ENCODE measurements around the gene POC1A. TPM values are rescaled to one million over a fixed set of nuclear protein-coding genes. Genes with fewer than 3 reads are reported as not detected.

The POC1A gene
- total and polyA plus RNA-seq, 2 donors (not counting 3 experiments of a cell fraction or from before 2014, with no cell fraction given): 14.8 to 19.4 TPM

DNA sequence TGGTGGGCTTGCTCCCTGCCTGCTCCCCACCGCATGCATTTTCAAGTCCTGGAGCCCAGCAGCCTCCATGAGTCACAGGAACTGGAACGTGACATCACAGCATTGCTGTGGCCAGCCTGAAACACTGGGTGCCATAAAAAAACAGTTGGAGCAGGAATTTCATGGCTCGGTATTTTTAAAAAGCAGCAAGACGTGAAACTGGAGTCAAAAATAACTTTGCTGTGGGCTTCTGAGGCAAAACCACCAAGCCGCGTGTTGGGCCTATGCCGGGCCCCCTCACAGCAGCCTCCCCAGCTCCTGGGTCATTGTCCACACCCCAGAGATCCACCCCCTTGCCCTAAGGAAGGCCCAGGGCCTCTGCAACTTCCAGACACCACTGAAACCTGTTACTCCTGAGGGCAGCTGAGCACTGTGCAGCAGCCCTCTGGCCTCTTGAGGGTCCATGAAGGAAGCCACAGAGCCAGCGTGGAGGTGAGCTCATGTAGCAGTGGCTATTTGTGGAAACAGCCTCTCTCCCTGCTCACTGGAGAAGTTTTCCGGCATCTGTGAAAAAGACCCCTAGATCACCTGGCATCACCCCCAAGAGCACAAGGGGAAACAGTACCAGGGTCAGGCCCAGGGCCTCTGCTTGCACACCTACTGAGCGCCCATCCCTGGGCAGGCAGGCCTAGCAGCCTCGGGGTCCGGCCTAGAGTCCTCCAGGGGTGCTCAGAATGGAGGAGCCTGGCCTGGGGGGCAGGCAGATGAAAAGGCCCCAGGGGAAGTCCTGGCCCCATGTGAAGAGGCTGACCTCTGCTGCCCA is 63.9 kb downstream of the POC1A start:
- H3K4me1 ChIP-seq (ENCODE audit: control insufficient read depth, extremely low read depth, insufficient read depth, low read length): peaks cover 58% of the 10 kb centered on the region
- no peaks in the 10 kb centered on the region for H3K9me1 ChIP-seq (replicated peaks; ENCODE audit: control insufficient read depth, extremely low read depth, insufficient read depth, low read length)
- intact Hi-C loops (cut with micrococcal nuclease) (loop anchor here (1.0 to 2.0 kb wide), 2 partner anchors 30 to 33 kb away; no protein-coding TSS in a partner anchor), dilution Hi-C loops (cut with MboI; ENCODE audit: extremely low pct_ligation_motif_present, low sequenced_read_pairs) (no loop called here)
- TF ChIP-seq JUN (IDR thresholded peaks at IDR 0.05; ENCODE audit: borderline replicate concordance, insufficient read depth, insufficient read length, low read depth) (peak; percentile 52), POLR2AphosphoS5 (IDR thresholded peaks at IDR 0.05; ENCODE audit: insufficient read depth, low read depth, low read length) (peak; percentile 61), MYC (IDR thresholded peaks at IDR 0.05; ENCODE audit: low read depth, low read length) (peak; percentile 35), GATA2 (IDR thresholded peaks at IDR 0.05; ENCODE audit: insufficient read depth, insufficient read length, low read depth, low read length) (no peak), EZH2 (IDR thresholded peaks at IDR 0.05; ENCODE audit: borderline replicate concordance, low read depth, low read length, severe bottlenecking) (no peak), FOS (IDR thresholded peaks at IDR 0.05; ENCODE audit: borderline replicate concordance, insufficient read depth, low read length) (peak; percentile 88), POLR2A (IDR thresholded peaks at IDR 0.05; ENCODE audit: low read depth, low read length) (no peak)
- TF ChIP-seq, protein P1, sequence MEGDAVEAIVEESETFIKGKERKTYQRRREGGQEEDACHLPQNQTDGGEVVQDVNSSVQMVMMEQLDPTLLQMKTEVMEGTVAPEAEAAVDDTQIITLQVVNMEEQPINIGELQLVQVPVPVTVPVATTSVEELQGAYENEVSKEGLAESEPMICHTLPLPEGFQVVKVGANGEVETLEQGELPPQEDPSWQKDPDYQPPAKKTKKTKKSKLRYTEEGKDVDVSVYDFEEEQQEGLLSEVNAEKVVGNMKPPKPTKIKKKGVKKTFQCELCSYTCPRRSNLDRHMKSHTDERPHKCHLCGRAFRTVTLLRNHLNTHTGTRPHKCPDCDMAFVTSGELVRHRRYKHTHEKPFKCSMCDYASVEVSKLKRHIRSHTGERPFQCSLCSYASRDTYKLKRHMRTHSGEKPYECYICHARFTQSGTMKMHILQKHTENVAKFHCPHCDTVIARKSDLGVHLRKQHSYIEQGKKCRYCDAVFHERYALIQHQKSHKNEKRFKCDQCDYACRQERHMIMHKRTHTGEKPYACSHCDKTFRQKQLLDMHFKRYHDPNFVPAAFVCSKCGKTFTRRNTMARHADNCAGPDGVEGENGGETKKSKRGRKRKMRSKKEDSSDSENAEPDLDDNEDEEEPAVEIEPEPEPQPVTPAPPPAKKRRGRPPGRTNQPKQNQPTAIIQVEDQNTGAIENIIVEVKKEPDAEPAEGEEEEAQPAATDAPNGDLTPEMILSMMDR (IDR thresholded peaks at IDR 0.05; ENCODE audit: extremely low read depth in 1 of 2, insufficient read depth in 1 of 2, low read depth in 1 of 2, low read length in 2 of 2): no peak
- TF ChIP-seq, protein P2, sequence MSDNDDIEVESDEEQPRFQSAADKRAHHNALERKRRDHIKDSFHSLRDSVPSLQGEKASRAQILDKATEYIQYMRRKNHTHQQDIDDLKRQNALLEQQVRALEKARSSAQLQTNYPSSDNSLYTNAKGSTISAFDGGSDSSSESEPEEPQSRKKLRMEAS (IDR thresholded peaks at IDR 0.05; ENCODE audit: insufficient read depth, insufficient read length): no peak
- peak overlapping the region; percentile 41 for H3K4me2 ChIP-seq (ENCODE audit: insufficient read depth, low read length)
- no peak overlapping the region for H3K4me3 ChIP-seq (replicated peaks in 1 of 3; ENCODE audit: insufficient read depth in 1 of 3, low read depth in 1 of 3, low read length in 3 of 3)
- H3K79me2 ChIP-seq (ENCODE audit: control insufficient read depth, insufficient read depth, low read length): no peaks in the 10 kb centered on the region
- DNase-seq (ENCODE audit: low read depth, low spot score) (peak; percentile 79), FAIRE-seq (peak; percentile 97)
- H3K36me3 ChIP-seq (ENCODE audit: control insufficient read depth in 2 of 2, extremely low read depth in 1 of 2, insufficient read depth in 2 of 2, low read length in 2 of 2): no peaks in the 10 kb centered on the region
- H3K9me3 ChIP-seq (replicated peaks; ENCODE audit: control insufficient read depth, insufficient read depth, low read length): no peaks in the 10 kb centered on the region
- peak overlapping the region; percentile 77 for H2AFZ ChIP-seq (ENCODE audit: low read depth, low read length)
- H3K27ac ChIP-seq (ENCODE audit: insufficient read depth, low read depth, low read length): peak overlapping the region; percentile 96
- ChIA-PET POLR2A (no interaction called here), CTCF (interaction anchor here (0.9 to 1.7 kb wide), 4 partner anchors 15 to 37 kb away, joined by 3 to 6 read pairs (median 4); no protein-coding TSS in a partner anchor)
- H4K20me1 ChIP-seq (replicated peaks; ENCODE audit: control insufficient read depth, extremely low read depth, insufficient read depth, low read length): no peaks in the 10 kb centered on the region
- BruUV-seq (replicated peaks): TSS peak; percentile 79
- H3K9ac ChIP-seq (replicated peaks; ENCODE audit: extremely low read depth, insufficient read depth, low read length): peak overlapping the region; percentile 71
- no peaks in the 10 kb centered on the region for H3K27me3 ChIP-seq (ENCODE audit: control insufficient read depth in 2 of 2, insufficient read depth in 2 of 2, low read length in 2 of 2)

Data from endothelial cell of umbilical vein (primary cell).